Breast epithelium (tissue), 4 donors: Measurements from ENCODE around the gene MYH6. TPM values are rescaled to one million over a fixed set of nuclear protein-coding genes. Genes with fewer than 3 reads are reported as not detected.

Source experiments
- DNase-seq, 2 donors: peaks; one replicate each; pipeline ENCODE4 v3.0.0-alpha.2; 2019; ENCODE audit warnings: low spot score in 2 of 2
- H3K27ac ChIP-seq, 2 donors: fragments of 200-600 bp; sonication (generic) in 1 of 2; one replicate each; pipeline ENCODE4 v1.5.1; 2016 to 2019; ENCODE audit warnings: mild to moderate bottlenecking in 1 of 2
- H3K27me3 ChIP-seq, 2 donors: fragments of 200-600 bp; sonication (generic) in 1 of 2; one replicate each; pipeline versions ENCODE4 v1.5.1 to v1.6.0; 2017 to 2019; ENCODE audit warnings: control low read depth in 1 of 2, mild to moderate bottlenecking in 1 of 2
- H3K36me3 ChIP-seq: fragments of 200-600 bp; one replicate; pipeline ENCODE4 v1.5.1; 2019
- H3K4me1 ChIP-seq, 2 donors: fragments of 200-600 bp; sonication (generic); one replicate each; pipeline ENCODE4 v1.5.1; 2016 to 2019; ENCODE audit warnings: control low read depth in 1 of 2
- H3K4me3 ChIP-seq, 3 donors: fragments of 200-600 bp; sonication (generic); 1 replicate in 2 of 3; 2 replicates in 1 of 3; pipeline ENCODE4 v1.5.1; 2016 to 2019; ENCODE audit warnings: mild to moderate bottlenecking in 3 of 3, moderate library complexity in 2 of 3
- H3K9me3 ChIP-seq, 2 donors: fragments of 200-600 bp; sonication (generic) in 1 of 2; one replicate each; pipeline ENCODE4 v1.5.1; 2016 to 2019; ENCODE audit warnings: control low read depth in 1 of 2
- POLR2A ChIP-seq: fragments of 450-650 bp; IDR thresholded peaks from one replicate; pipeline ENCODE4 v1.6.1; 2016; ENCODE audit warnings: antibody characterized with exemption, mild to moderate bottlenecking, moderate library complexity
- POLR2AphosphoS5 ChIP-seq, 3 donors: sonication (generic); formaldehyde crosslinking; IDR thresholded peaks; one replicate each; pipeline ENCODE4 v1.6.1; 2017; ENCODE audit warnings: antibody characterized with exemption in 3 of 3
- intact Hi-C: fragments of 100-400 bp; cut with DNase I; formaldehyde crosslinking; loops from one replicate; pipeline ENCODE4 v1.15.1; 2023; ENCODE audit warnings: low total_unique reads
- total RNA-seq, 3 donors: library from RNA; depleted of rRNA; stranded (reverse); fragments of >200 nt; gene quantifications; one replicate each; pipeline ENCODE4 v1.1.0, GENCODE V29; 2016
- TF ChIP-seq, protein P1 (sequence below), 3 donors: fragments of 450-650 bp; IDR thresholded peaks; one replicate each; pipeline ENCODE4 v1.5.1; 2016 to 2017; ENCODE audit warnings: antibody characterized with exemption in 3 of 3, mild to moderate bottlenecking in 3 of 3, moderate library complexity in 3 of 3

MYH6 gene
- total RNA-seq, 3 donors from 2014 or later: not detected

DNA sequence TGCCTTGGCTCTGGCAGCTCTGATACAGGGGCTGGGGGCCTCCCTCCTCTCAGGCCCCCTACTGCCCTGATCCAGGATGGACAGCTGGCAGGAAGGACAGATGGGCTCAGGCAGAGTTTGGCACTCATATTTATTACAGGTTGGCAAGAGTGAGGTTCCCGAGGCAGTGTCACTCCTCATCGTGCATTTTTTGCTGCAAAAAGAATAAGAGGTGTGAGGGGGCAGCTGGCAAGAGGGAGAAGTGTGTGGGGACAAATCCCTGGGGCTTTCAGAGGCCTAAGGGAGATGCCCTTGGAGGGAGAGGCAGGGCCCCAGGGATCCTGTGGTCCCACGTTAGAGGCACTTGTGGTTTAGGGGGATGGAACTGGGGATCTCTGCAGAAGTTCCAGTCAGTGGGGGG, 26.2 kb downstream of the MYH6 start:
- Histone ChIP-seq H3K27ac (no peak overlapping the region), H3K9me3 (no peaks in the 10 kb centered on the region), H3K36me3 (no peaks in the 10 kb centered on the region), H3K27me3 (no peaks in the 10 kb centered on the region), H3K4me1 (no peaks in the 10 kb centered on the region), H3K4me3 (no peak overlapping the region)
- intact Hi-C loops: no loop called here
- TF ChIP-seq, protein P1, sequence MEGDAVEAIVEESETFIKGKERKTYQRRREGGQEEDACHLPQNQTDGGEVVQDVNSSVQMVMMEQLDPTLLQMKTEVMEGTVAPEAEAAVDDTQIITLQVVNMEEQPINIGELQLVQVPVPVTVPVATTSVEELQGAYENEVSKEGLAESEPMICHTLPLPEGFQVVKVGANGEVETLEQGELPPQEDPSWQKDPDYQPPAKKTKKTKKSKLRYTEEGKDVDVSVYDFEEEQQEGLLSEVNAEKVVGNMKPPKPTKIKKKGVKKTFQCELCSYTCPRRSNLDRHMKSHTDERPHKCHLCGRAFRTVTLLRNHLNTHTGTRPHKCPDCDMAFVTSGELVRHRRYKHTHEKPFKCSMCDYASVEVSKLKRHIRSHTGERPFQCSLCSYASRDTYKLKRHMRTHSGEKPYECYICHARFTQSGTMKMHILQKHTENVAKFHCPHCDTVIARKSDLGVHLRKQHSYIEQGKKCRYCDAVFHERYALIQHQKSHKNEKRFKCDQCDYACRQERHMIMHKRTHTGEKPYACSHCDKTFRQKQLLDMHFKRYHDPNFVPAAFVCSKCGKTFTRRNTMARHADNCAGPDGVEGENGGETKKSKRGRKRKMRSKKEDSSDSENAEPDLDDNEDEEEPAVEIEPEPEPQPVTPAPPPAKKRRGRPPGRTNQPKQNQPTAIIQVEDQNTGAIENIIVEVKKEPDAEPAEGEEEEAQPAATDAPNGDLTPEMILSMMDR (IDR thresholded peaks at IDR 0.05): no peak
- TF ChIP-seq POLR2A (no peak), POLR2AphosphoS5 (IDR thresholded peaks at IDR 0.05) (no peak)
- DNase-seq: no peak

DNA sequence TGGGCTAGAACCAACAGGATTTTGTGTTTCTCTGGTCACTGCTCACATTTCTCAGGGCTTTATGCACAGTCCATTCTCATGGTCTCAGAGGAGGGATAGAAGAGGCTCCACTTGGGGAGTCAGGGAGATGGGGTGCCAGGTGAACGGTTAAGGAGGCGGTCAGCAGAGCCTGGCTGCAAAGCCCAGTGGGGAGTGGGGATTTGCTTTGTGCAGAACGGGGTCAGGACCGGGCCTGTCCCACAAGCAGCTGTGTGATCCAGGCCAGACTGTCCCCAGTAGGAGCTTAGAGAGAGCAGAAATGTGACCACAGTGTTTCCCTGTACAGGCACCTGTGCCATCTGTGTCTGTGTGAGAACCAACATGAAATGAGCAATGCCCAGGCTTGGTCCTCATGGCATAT, 27.1 kb downstream of the MYH6 start:
- H3K4me3 ChIP-seq: no peak overlapping the region
- no peaks in the 10 kb centered on the region for H3K9me3 ChIP-seq
- no peak for DNase-seq
- H3K4me1 ChIP-seq: peaks cover 0 to 5% of the 10 kb centered on the region in 2 donors
- H3K36me3 ChIP-seq: no peaks in the 10 kb centered on the region
- no peak overlapping the region for H3K27ac ChIP-seq
- TF ChIP-seq, protein P1 (IDR thresholded peaks at IDR 0.05): no peak
- no peak for TF ChIP-seq POLR2A
- intact Hi-C loops: no loop called here
- no peaks in the 10 kb centered on the region for H3K27me3 ChIP-seq

DNA sequence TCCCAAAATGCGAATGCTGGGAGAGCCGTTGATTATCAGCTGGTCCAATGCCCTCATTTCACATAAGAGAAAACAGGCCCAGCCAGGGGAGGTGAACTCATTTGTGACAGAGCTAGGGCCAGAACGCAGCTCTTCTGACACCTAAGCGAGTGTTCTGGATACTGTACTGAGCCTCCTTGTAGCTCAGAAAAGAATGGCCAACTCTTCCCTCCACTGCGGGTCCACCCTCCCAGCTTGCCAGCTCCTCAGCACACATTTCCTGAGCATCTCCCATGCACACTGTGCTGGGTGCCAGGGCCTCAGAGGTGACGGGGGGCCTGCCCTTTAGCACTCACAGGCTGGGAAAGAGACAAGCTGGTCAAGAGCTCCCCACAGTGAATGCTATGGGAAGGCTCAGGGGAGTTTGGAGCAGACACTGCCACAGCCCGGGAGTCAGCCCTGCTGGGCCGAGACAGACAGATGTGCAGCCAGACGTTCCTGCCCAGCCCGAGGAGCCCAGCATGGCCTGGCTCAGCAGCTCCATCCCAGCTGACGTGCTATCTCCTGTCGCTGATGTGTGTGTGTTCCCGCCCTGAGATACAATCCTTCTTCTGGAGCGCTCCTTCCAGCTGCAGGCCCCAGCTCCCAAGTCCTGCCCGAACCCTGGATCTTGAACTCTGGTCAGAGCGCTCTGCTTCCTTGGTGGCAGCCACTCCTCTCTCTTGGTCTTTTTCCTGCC, 27.7 kb downstream of the MYH6 start:
- intact Hi-C loops: no loop called here

DNA sequence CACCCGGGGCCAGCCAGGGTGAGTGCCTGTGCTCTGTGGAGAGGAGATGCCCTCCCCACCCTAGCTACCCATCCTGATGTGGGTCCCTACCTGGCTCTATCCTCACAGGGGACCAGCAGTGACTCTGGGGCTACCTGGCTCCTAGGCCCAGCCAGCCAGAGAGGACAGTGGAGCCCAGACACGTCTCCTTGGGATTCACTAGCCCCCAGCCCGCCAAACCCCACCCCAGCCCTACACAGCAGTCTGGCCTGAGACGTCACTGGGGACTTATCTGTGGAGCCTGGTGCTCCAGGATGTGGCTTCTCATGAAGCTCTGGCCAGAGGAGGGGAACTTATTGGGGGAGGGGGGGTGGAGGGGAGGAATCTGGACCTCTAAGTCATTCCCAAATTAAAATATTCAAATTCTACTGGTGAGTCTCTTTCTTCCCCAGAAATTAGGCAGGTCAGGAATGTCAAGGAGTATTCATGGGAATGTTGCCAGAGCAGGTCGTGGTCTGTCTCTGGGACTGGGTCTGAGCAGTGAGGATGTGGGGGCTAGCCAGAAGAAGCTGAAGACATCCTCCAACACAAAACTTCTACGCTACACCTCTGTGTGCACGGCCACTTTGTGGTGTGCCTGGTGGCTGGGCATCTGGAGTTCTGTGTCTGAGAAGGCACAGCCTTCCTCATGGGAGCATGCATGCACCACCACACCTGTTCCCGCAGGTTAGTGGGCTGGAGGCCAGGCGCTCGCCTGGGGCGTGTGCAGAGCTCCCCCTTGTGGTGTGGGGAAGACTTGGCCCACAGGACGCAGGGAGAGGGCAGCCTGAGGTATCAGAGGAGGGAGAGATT, 28.5 kb downstream of the MYH6 start:
- Histone ChIP-seq H3K36me3 (no peaks in the 10 kb centered on the region), H3K4me3 (no peak overlapping the region), H3K27me3 (no peaks in the 10 kb centered on the region), H3K4me1 (peaks cover 0 to 5% of the 10 kb centered on the region in 2 donors), H3K27ac (no peak overlapping the region), H3K9me3 (no peaks in the 10 kb centered on the region)
- intact Hi-C loops: loop anchor here (5.0 kb wide), 1 partner anchor 52 kb away; no protein-coding TSS in a partner anchor
- TF ChIP-seq, protein P1 (IDR thresholded peaks at IDR 0.05): peak; percentile 63 to 96 (median 86)
- peak; percentile 60 to 80 (median 62) for TF ChIP-seq POLR2AphosphoS5 (IDR thresholded peaks at IDR 0.05)
- no peak for TF ChIP-seq POLR2A
- peak; percentile 62 to 77 for DNase-seq

More for the DNA sequence above, 27.7 kb downstream of the MYH6 start:
- H3K9me3 ChIP-seq: no peaks in the 10 kb centered on the region
- H3K4me1 ChIP-seq: peaks cover 0 to 5% of the 10 kb centered on the region in 2 donors
- no peak overlapping the region for H3K4me3 ChIP-seq
- TF ChIP-seq, protein P1 (IDR thresholded peaks at IDR 0.05): no peak
- no peak for TF ChIP-seq POLR2A
- no peak for TF ChIP-seq POLR2AphosphoS5 (IDR thresholded peaks at IDR 0.05)
- no peaks in the 10 kb centered on the region for H3K36me3 ChIP-seq
- no peak overlapping the region for H3K27ac ChIP-seq
- no peak for DNase-seq
- no peaks in the 10 kb centered on the region for H3K27me3 ChIP-seq
